ENCODE results near the gene MAP3K8. TPM values are rescaled to one million over a fixed set of nuclear protein-coding genes. Genes with fewer than 3 reads are reported as not detected.

The MAP3K8 gene
- total and polyA plus RNA-seq, 4 donors: 37.0 to 77.9 (median 50.5) TPM

DNA sequence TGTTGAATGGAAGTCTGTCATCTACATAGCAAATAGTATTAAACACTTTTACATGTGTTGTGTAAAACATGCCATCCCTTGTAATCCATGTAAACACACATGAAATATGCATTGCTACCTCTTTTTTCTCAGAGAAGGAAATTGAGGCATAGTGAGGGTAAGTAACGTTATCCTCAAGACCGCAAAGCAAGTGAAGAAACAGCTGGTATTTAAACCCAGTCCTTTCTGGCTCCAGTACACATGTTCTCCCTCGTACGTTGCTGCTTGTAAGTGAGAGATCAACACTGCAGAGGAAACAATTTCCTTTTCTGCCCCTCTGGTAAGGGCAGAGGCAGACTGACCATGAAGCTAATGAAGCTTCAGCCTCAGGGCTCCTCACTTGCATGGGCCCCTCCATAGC is 28.5 kb downstream of the MAP3K8 start:
- Histone ChIP-seq H3K9me3 (ENCODE audit: control insufficient read depth in 4 of 4, insufficient read depth in 3 of 4, low read length in 3 of 4) (no peaks in the 10 kb centered on the region), H3K27me3 (ENCODE audit: control insufficient read depth in 3 of 3, insufficient read depth in 3 of 3, low read length in 2 of 3) (no peaks in the 10 kb centered on the region), H3K4me1 (ENCODE audit: control insufficient read depth in 5 of 5, insufficient read depth in 5 of 5, low read length in 5 of 5) (no peaks in the 10 kb centered on the region), H3K36me3 (ENCODE audit: control insufficient read depth in 4 of 4, insufficient read depth in 4 of 4, low read length in 4 of 4) (peaks cover 0 to 27% (median 10%) of the 10 kb centered on the region in 4 donors), H3K4me3 (no peak overlapping the region), H3K27ac (ENCODE audit: low read depth in 1 of 2, low read length in 1 of 2) (no peak overlapping the region), H3K9ac (ENCODE audit: insufficient read depth in 1 of 2, low read length in 2 of 2) (no peak overlapping the region)
- 39 to 73% methylated on average over 4 of the region's 4 CpGs for WGBS, 2 donors
- TF ChIP-seq, protein P1, sequence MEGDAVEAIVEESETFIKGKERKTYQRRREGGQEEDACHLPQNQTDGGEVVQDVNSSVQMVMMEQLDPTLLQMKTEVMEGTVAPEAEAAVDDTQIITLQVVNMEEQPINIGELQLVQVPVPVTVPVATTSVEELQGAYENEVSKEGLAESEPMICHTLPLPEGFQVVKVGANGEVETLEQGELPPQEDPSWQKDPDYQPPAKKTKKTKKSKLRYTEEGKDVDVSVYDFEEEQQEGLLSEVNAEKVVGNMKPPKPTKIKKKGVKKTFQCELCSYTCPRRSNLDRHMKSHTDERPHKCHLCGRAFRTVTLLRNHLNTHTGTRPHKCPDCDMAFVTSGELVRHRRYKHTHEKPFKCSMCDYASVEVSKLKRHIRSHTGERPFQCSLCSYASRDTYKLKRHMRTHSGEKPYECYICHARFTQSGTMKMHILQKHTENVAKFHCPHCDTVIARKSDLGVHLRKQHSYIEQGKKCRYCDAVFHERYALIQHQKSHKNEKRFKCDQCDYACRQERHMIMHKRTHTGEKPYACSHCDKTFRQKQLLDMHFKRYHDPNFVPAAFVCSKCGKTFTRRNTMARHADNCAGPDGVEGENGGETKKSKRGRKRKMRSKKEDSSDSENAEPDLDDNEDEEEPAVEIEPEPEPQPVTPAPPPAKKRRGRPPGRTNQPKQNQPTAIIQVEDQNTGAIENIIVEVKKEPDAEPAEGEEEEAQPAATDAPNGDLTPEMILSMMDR (IDR thresholded peaks at IDR 0.05; ENCODE audit: control extremely low read depth, extremely low read depth): no peak
- DNase-seq (no peak), ATAC-seq (ENCODE audit: insufficient read depth, low FRiP score) (no peak)

DNA sequence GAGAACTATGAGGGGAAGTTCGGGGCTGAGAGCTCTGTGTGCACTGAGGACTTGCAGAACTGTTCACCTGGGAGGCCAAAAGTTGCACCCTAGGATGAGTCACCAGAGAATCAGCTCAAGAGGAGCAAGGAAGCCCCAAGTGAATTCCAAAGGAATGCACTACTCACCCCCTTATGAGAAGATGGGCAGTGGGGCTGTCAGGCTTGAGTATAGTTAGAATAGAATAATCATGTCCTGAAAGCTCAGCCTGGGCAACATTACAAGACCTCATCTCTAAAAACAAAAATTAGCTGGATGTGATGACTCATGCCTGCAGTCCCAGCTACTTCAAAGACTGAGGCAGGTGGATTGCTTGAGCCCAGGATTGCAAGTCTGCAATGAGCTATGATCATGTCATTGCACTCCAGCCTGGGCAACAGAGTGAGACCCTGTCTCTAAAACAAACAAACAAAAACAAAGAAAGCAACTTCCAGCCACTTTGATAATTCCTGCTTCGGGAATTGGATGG is 30.0 kb downstream of the MAP3K8 start:
- Histone ChIP-seq H3K27ac (ENCODE audit: low read depth in 1 of 2, low read length in 1 of 2) (no peak overlapping the region), H3K4me1 (ENCODE audit: control insufficient read depth in 5 of 5, insufficient read depth in 5 of 5, low read length in 5 of 5) (no peaks in the 10 kb centered on the region), H3K4me3 (no peak overlapping the region), H3K9ac (ENCODE audit: insufficient read depth in 1 of 2, low read length in 2 of 2) (no peak overlapping the region), H3K9me3 (ENCODE audit: control insufficient read depth in 4 of 4, insufficient read depth in 3 of 4, low read length in 3 of 4) (no peaks in the 10 kb centered on the region), H3K27me3 (ENCODE audit: control insufficient read depth in 3 of 3, insufficient read depth in 3 of 3, low read length in 2 of 3) (no peaks in the 10 kb centered on the region), H3K36me3 (ENCODE audit: control insufficient read depth in 4 of 4, insufficient read depth in 4 of 4, low read length in 4 of 4) (peaks cover 0 to 17% (median 4%) of the 10 kb centered on the region in 4 donors)
- TF ChIP-seq, protein P1 (IDR thresholded peaks at IDR 0.05; ENCODE audit: control extremely low read depth, extremely low read depth): no peak
- 63 to 67% methylated on average over 2 of the region's 2 CpGs for WGBS, 2 donors
- DNase-seq: no peak
- no peak for ATAC-seq (ENCODE audit: insufficient read depth, low FRiP score)

DNA sequence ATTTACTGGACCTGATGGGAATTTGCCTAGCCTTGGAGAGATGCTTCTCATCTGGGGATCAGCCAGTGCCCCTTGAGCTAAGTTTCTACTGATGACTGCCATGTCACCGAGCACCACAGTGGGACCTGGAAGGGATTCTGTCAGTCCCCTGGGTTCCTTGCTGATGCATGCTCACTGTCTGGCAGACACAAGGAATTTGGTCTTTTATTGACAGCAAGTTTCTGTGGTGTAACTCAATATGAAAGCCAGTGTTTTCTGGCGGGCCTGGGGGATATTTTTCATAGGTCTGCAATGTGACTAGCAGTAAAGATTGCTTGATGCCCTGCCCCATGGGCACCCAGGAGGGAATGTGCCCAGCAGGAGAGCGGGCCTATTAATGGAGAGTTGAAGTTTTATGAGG is 30.7 kb downstream of the MAP3K8 start:
- Histone ChIP-seq H3K36me3 (ENCODE audit: control insufficient read depth in 4 of 4, insufficient read depth in 4 of 4, low read length in 4 of 4) (peaks cover 0 to 13% (median 3%) of the 10 kb centered on the region in 4 donors), H3K27ac (ENCODE audit: low read depth in 1 of 2, low read length in 1 of 2) (no peak overlapping the region), H3K9me3 (ENCODE audit: control insufficient read depth in 4 of 4, insufficient read depth in 3 of 4, low read length in 3 of 4) (no peaks in the 10 kb centered on the region), H3K4me1 (ENCODE audit: control insufficient read depth in 5 of 5, insufficient read depth in 5 of 5, low read length in 5 of 5) (peaks cover 0 to 2% (median 0%) of the 10 kb centered on the region in 5 donors), H3K27me3 (ENCODE audit: control insufficient read depth in 3 of 3, insufficient read depth in 3 of 3, low read length in 2 of 3) (no peaks in the 10 kb centered on the region), H3K9ac (ENCODE audit: insufficient read depth in 1 of 2, low read length in 2 of 2) (no peak overlapping the region), H3K4me3 (no peak overlapping the region)
- DNase-seq (no peak), ATAC-seq (ENCODE audit: insufficient read depth, low FRiP score) (no peak)
- TF ChIP-seq, protein P1 (IDR thresholded peaks at IDR 0.05; ENCODE audit: control extremely low read depth, extremely low read depth): no peak
- 93 to 96% methylated on average over 3 of the region's 3 CpGs for WGBS, 2 donors

DNA sequence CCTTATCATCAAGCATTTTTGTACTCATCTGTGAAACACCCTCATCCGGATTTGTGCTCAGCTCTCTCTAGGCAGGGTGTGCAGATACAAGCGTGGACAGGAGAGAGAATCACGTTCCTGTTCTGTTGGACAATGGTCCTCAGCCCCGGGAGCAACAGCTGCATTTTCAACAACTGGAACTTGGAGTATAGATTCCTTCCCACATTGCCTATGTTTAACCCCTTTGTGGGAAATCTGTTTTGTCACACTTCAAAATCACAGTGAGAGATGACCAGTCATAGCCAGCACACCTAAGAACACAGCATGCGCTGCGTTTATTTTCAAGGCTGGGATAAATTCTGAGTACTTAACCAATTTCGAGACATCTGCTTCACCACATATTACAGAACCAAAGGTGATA is 32.5 kb downstream of the MAP3K8 start:
- H3K36me3 ChIP-seq (ENCODE audit: control insufficient read depth in 4 of 4, insufficient read depth in 4 of 4, low read length in 4 of 4): peaks cover 0 to 9% (median 0%) of the 10 kb centered on the region in 4 donors
- peaks cover 0 to 2% (median 0%) of the 10 kb centered on the region in 5 donors for H3K4me1 ChIP-seq (ENCODE audit: control insufficient read depth in 5 of 5, insufficient read depth in 5 of 5, low read length in 5 of 5)
- no peaks in the 10 kb centered on the region for H3K9me3 ChIP-seq (ENCODE audit: control insufficient read depth in 4 of 4, insufficient read depth in 3 of 4, low read length in 3 of 4)
- no peak overlapping the region for H3K4me3 ChIP-seq
- DNase-seq (no peak), ATAC-seq (ENCODE audit: insufficient read depth, low FRiP score) (no peak)
- H3K27ac ChIP-seq (ENCODE audit: low read depth in 1 of 2, low read length in 1 of 2): no peak overlapping the region
- TF ChIP-seq, protein P1 (IDR thresholded peaks at IDR 0.05; ENCODE audit: control extremely low read depth, extremely low read depth): no peak
- no peak overlapping the region for H3K9ac ChIP-seq (ENCODE audit: insufficient read depth in 1 of 2, low read length in 2 of 2)
- H3K27me3 ChIP-seq (ENCODE audit: control insufficient read depth in 3 of 3, insufficient read depth in 3 of 3, low read length in 2 of 3): no peaks in the 10 kb centered on the region
- 80 to 91% methylated on average over 7 of the region's 7 CpGs for WGBS, 2 donors
